Mesenteric fat pad (tissue), 1 donor: Measurements from ENCODE around the gene SERPINF2. TPM values are rescaled to one million over a fixed set of nuclear protein-coding genes. Genes with fewer than 3 reads are reported as not detected.
"Not testable (repeated sequence)": the region's sequence is repeated elsewhere in the genome, so short reads cannot be mapped to it uniquely, and the experiment has no call there.

Source experiments
- DNase-seq: peaks from one replicate; pipeline ENCODE4 v3.0.0-alpha.2; 2020; ENCODE audit warnings: low spot score
- total RNA-seq: library from RNA; stranded (reverse); fragmentation: NEBNext Ultra II Directional; extraction: Animal tissue kit (Norgen Biotek cat#: 25700); gene quantifications from one replicate; pipeline ENCODE4 v1.2.1, GENCODE V29; 2021
- donor health status: DM: yes; HTN: yes; CAD: no.

Gene SERPINF2
- total RNA-seq, 1 donor from 2014 or later = 29.3 TPM

DNA sequence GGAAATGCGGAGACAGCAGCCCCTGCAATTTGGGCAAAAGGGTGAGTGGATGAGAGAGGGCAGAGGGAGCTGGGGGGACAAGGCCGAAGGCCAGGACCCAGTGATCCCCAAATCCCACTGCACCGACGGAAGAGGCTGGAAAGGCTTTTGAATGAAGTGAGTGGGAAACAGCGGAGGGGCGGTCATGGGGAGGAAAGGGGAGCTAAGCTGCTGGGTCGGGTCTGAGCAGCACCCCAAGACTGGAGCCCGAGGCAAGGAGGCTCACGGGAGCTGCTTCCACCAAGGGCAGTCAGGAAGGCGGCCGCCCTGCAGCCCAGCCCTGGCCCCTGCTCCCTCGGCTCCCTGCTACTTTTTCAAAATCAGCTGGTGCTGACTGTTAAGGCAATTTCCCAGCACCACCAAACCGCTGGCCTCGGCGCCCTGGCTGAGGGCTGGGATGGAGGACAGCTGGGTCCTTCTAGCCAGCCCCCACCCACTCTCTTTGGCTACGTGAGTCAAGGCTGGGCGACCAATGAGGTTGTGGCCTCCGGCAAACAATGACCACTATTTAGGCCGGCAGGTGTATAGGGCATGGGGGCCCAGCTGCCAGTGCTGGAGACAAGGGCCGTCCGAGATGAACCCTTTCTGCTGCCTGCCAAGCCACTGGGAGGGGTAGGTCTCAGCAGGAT is 19.7 kb downstream of the SERPINF2 start:
- no peak for DNase-seq

DNA sequence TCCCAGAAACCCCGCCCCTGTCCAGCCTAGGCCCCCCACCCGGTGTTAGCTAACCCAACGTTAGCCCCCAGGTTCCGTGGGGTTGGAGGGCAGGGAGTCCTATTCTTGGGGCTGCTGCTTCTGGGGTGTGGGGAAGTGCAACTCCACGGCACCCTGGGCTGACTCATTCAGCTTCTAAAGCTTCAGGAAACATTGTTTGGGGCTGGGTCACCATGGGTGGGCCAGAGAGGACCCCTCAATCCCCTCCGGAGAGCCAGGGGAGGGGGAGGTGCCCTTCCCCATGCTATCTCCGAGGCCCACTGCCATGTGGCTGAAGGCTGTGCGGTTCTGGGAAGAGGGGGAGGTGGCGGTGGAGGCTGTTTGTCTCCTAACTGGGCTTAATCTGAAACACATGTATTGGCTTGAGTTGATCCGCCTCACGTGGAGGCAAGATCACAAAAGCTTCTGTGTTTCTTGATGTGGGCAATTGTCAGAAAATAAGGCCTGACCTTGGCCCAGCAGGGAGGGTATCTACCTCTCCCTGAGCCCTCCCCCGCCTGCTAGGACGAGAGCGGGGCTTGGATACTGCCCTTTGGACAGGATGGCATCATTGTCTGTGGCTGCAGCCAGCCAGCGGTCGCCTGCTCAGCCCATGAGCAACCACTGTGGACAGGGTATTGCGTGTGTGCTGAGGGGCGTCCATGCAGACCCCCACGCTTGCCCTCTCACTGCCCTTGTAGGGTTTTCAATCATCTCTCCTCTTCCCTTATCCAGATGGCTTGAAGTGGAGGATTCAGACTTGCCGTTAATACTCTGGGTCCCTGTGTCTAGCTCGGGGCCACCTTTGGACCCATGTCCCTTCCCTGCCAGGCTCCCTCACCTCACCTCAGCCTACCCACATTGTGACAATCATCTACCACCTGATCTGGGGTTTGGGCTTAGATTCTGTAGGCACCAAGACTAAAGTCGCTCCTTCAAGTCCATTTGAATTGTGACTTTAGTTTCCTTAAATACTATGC is 20.5 kb downstream of the SERPINF2 start:
- no peak for DNase-seq

DNA sequence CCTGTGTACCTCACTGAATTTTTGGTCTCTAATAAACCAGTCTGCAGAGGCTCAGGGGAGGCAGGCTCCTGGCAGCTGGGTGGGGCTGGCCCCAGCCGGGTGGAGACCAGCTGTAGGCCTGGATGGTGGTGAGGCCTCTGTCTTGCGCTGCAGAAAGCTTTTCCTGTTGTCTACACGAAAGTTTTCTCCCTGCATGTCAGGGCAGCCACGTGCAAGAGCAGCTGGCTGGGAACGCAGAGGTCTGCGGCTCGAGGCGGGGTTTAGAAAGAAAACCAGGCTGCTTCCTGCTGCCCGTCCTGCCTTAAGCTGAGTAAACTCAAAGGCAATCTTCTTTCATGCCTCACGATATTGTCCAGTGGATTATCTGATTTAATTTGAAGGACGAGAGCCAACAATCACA is 21.6 kb downstream of the SERPINF2 start:
- no peak for DNase-seq

DNA sequence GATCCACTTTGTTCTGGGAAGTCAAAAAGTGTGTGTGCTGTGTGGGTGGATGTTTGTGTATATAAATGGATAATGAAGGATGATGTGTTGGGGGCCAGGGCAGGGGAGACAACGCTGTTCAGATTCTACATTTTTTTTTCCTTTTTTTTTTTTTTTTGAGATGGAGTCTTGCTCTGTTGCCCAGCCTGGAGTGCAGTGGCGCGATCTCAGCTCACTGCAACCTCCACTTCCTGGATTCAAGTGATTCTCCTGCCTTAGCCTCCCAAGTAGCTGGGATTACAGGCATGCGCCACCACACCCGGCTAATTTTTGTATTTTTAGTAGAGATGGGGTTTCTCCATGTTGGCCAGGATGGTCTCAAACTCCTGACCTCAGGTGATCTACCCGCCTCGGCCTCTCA is 22.0 kb downstream of the SERPINF2 start:
- DNase-seq = not testable (repeated sequence)

DNA sequence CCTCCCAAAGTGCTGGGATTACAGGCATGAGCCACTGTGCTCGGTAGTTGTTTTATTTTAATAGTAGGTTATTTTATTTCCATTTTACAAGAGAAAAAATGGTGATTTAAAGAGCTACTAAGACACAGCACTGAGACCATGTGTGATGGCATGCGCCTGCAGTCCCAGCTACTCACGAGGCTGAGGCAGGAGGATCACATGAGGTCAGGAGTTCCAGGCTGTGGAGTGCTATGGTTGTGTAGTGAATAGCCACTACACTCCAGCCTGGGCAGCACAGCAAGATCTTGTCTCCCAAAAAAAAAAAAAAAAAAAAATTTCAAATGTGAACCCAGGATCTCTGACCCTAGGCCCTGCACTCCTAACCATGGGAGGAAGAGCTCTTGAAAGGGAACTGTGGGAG is 22.9 kb downstream of the SERPINF2 start:
- no peak for DNase-seq

DNA sequence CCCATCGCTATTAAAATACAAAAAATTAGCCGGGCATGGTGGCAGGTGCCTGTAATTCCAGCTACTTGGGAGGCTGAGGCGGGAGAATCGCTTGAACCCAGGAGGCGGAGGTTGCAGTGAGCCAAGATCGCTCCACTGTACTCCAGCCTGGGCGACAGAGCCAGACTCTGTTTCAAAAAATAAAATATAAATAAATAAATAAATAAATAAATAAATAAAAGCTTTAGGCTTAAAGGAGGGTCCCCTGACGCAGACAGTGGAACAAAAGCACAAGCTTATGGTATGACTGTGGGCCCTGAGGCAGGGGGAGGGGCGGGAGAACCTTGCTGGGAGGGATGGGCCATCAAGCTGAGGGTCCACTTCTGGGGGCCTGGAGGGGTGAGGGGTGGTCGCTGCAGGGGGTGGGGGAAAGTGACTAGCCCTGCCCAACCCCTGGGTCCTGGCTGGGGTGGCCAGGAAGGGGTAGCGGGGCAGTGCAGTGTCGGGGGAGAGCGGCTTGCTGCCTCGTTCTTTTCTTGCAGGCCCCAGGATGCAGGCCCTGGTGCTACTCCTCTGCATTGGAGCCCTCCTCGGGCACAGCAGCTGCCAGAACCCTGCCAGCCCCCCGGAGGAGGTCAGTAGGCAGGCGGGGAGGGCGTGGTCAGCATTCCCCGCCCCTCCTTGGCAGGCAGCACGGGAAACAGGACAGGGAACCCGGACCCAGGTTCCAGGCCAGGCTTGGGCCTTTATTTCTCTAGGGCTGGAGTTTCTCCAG is 23.9 kb downstream of the SERPINF2 start:
- DNase-seq = no peak

DNA sequence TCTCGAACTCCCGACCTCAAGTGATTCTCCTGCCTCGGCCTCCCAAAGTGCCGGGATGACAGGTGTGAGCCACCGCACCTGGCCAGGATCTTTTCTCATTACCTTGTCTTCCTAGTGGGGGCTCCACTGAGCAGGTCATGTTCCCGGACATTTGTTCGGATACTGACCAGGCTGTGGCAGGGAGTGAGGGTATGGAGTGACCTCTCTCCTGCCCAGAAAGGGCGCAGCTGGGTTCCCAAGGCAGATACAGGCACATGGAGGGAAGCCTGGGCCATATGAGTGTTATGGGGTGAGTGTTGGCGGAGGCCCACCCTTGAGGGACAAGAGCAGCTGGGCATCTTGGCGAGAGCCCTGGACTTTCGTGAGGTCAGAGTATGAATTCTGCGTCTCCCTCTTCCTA is 24.7 kb downstream of the SERPINF2 start:
- no peak for DNase-seq

DNA sequence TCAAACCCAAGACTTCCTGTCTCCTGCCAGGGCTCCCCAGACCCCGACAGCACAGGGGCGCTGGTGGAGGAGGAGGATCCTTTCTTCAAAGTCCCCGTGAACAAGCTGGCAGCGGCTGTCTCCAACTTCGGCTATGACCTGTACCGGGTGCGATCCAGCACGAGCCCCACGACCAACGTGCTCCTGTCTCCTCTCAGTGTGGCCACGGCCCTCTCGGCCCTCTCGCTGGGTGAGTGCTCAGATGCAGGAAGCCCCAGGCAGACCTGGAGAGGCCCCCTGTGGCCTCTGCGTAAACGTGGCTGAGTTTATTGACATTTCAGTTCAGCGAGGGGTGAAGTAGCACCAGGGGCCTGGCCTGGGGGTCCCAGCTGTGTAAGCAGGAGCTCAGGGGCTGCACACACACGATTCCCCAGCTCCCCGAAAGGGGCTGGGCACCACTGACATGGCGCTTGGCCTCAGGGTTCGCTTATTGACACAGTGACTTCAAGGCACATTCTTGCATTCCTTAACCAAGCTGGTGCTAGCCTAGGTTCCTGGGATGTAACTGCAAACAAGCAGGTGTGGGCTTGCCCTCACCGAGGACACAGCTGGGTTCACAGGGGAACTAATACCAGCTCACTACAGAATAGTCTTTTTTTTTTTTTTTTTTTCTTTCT is 27.3 kb downstream of the SERPINF2 start:
- DNase-seq = no peak

DNA sequence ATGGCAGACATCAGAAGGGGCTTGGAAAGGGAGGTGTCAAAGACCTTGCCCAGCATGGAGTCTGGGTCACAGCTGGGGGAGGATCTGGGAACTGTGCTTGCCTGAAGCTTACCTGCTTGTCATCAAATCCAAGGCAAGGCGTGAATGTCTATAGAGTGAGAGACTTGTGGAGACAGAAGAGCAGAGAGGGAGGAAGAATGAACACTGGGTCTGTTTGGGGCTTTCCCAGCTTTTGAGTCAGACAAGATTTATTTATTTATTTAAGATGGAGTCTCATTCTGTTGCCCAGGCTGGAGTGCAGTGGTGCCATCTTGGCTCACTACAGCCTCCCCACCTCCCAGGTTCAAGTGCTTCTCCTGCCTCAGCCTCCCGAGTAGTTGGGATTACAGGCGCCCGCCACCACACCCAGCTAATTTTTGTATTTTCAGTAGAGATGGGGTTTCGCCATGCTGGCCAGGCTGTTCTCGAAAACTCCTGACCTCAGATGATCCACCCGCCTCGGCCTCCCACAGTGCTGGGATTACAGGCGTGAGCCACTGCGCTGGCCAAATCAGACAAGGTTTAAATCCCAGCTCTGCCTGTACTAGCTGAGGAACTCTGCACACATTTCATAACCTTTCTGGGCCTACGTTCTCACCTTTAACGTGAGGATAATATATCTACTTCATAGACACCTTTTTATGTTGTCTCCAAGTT is 30.5 kb downstream of the SERPINF2 start:
- DNase-seq = not testable (repeated sequence)

DNA sequence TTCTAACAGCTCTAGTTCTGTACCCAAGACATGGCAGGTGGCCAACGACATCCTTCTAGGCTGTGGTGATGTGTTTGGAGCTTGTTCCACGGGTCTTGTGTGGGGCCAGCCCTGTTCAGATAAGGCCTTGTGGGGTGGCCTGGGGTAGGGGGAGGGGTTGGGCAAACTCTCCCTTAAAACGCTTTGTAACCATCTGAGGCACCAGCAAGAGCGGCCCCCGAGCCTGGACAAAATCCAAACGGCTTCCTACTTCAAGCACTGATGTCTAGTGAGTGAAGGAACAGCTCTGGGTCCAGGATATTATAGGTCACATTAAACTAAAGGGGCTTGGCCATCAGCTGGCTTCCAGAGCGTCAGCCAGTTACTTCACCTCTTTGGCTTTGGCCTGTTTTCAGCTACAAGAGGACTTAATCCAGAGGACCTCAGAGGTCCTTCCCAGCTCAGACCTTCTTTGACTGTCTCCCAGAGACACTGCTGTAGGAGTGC is 31.1 kb downstream of the SERPINF2 start:
- no peak for DNase-seq

DNA sequence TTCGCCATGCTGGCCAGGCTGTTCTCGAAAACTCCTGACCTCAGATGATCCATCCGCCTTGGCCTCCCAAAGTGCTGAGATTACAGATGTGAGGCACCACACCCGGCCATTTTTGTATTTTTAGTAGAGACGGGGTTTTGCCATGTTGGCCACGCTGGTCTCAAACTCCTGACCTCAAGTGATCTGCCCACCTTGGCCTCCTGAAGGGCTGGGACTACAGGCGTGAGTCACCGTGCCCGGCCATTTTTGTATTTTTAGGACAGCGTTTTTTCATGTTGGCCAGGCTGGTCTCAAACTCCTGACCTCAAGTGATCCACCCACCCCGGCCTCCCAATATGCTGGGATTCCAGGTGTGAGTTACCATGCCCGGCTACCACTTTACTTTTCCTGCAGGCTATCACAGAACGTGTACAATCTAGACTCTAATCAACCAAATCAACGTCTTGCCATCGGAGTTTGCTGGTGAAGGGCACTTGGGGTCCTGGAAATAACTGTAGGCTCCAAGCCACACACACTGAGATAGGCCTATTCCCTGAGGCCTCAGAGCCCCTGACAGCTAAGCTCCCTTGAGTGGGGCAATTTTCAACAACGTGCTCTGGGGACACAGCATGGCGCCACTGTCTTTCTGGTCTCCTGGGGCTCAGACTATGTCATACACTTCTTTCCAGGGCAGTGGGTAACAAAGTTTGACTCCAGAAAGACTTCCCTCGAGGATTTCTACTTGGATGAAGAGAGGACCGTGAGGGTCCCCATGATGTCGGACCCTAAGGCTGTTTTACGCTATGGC is 31.9 kb downstream of the SERPINF2 start:
- no peak for DNase-seq

DNA sequence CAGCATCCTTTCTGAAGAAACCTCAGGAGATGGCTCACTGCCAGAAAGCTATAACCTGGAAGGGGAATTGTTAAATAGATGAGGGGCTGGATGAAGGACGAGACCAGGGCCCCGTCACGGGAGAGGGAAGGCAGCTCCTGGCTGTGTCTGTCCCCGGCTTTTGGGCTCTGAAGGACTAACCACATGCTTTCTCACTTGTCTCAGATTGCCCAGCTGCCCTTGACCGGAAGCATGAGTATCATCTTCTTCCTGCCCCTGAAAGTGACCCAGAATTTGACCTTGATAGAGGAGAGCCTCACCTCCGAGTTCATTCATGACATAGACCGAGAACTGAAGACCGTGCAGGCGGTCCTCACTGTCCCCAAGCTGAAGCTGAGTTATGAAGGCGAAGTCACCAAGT is 33.7 kb downstream of the SERPINF2 start:
- DNase-seq = no peak

DNA sequence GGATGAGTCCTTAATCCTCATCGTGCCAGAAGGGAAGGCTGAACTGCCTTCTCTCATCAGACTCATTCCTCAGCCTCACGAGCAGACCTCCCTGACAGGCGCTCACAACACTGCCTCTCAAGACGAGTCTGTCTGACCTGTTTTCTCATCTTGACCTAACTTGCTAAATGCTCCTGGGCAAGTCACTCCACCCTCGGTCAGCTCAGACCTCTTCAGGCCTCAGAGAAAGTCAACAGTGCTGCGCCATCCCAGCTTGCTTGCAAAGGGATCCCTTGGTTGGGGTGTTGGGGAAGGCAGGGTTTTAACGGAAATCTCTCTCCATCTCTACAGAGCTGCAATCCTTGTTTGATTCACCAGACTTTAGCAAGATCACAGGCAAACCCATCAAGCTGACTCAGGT is 34.2 kb downstream of the SERPINF2 start:
- no peak for DNase-seq

DNA sequence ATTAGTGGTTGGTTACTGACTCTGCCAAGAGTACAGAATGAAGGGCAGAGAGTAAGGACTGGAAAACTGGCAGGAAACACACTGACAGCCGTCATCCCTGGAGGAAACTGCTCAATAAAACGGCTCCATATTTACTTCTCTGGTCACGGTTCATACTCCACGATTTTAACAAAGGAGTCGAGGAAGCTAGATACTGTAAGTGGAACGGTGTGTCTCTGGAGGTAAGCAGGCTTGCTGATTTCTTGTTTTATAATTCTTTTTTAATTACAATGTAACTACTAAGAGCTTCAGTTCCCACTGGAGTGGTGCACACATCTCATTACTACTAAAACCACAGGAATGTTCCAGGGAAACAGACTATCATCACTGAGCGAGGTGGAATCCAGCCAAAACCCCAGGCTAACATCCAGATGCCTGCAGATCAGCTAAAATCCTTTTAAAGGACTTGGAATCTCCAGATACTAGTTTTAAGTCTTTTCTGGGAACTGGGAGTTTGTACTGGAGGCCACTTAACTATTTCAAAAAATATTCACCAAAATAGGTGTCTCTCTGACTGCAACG is 37.0 kb downstream of the SERPINF2 start:
- DNase-seq = no peak

DNA sequence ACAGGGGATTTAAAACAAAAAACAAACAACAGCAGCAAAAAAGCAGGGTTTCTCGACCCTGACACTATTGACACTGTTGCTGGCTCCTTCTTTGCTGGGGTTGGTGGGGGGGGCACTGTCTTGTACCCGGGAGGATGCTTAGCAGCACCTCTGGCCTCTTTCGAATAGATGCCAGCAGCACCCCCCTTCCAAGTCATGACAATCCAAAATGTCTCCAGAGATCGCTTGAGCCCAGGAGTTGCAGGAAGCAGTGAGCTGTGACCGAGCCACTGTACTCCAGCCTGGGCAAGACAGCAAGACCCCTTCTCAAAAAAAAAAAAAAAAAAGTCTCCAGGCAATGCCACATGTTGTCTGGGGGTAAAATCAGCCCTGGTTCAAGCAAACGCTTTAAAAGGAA is 39.5 kb downstream of the SERPINF2 start:
- no peak for DNase-seq

DNA sequence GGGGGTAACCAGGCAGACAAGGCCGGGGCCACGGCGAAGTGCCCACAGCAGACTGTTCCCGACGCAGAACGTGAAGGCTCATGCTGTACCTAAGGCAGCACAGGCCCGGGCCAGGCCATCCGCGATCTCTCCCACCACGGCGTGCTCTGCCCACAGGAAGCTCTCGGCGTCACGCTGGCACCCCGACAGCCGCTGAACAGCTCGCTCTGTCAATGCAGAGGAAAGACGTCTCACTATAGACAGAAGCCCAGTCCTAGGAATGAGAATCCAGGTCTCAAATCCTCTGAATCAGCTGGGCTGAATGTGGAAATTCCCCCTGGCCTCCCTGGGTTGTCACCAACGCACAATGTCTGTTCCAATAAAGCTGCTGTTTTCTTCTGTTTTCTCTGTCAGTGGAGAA is 40.6 kb downstream of the SERPINF2 start:
- no peak for DNase-seq

DNA sequence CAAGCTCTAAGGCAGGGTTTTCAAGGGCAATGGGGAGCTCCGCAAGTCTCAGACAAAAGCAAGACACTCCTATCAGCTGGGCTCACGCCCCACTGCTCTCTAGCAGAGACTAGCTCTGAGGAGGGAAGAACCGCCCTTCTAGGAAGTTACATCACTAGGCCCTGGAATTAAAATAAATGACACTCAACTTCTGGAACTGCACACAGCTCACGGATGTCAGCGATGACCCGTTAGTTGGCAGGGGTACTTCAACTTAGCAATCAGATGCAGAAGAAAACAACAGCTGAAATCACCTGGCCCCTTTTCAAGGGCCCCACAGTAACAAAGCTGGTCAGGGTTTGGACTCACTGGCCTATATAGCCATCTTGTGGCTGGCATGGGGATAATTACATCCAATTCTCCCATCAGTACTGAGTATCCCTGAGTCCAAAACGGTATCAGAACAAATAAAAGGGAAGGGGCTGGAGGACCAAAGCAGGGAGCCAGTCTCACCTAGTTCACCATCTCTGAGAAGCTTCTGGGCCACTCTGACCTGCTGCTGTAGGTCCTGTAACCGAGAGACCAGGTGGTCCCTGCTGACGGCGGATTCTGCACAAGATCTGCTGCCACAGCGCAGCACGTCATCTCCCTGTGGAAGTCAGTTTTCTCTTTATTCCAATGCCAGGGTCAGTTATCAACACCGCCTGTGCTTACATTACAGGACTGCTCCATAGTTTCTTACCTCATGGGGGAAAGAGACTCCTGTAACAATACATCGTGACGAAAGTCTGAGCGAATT is 41.4 kb downstream of the SERPINF2 start:
- no peak for DNase-seq

DNA sequence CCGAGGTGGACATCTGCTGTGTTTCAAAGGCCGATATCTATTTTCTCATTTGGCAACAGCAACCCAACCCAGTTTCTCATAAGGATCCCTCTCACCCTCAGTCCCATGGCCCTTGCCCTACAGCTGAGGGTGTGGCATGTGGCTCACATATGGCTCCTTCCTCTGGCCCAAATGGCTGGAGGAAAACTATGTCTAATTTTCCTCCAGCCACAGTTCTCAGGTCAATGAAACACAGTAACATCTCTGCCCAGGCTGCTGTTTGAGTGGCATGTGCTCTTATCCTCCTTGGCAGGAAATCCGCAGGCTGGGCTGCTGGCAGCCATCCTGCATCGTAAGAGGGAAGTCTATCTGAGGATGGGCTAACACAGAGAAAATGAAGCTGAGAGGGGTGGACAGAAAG is 43.3 kb downstream of the SERPINF2 start:
- DNase-seq = no peak

DNA sequence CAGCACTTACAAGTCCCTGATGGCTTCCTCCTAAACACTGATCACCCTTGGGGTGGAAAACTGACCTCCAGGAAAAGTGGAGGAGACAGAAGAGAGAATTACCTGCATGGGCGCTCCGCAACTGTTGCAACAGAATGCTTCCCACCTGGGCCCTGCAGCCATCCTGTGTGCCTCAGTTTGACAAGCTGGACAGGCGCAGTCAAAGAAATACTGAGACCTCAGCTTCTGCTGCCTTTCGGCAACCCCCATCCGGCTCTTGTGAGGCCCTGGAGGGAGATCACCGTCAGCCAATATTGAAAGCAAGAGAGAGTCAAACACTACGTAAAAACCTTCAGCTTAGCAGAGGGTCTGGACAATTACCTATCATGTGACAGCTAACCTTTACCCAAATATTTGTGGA is 44.0 kb downstream of the SERPINF2 start:
- no peak for DNase-seq
